Duodenal mucosa (tissue), 2 donors: Measurements from ENCODE around the gene CNNM1.

ENCODE experiments used
- H3K27ac ChIP-seq: one replicate; pipeline ENCODE4 v1.7.0; 2013; ENCODE audit warnings: low read depth, low read length
- H3K27me3 ChIP-seq, 2 donors: one replicate each; pipeline ENCODE4 v1.7.0; 2013; ENCODE audit warnings: low read length in 2 of 2, control low read depth in 1 of 2; ENCODE audit not compliant: insufficient read depth in 2 of 2, control insufficient read depth in 1 of 2
- H3K36me3 ChIP-seq, 2 donors: one replicate each; pipeline ENCODE4 v1.7.0; 2013; ENCODE audit warnings: low read length in 2 of 2, control low read depth in 1 of 2; ENCODE audit not compliant: insufficient read depth in 2 of 2, control insufficient read depth in 1 of 2
- H3K4me1 ChIP-seq, 2 donors: one replicate each; pipeline ENCODE4 v1.7.0; 2013; ENCODE audit warnings: low read length in 2 of 2, control low read depth in 1 of 2; ENCODE audit not compliant: insufficient read depth in 2 of 2, control insufficient read depth in 1 of 2
- H3K4me3 ChIP-seq, 2 donors: one replicate each; pipeline ENCODE4 v1.7.0; 2013; ENCODE audit warnings: low read length in 2 of 2, low read depth in 1 of 2
- H3K9ac ChIP-seq, 2 donors: one replicate each; pipeline ENCODE4 v1.7.0; 2013; ENCODE audit warnings: low read length in 2 of 2, low read depth in 1 of 2
- H3K9me3 ChIP-seq, 2 donors: one replicate each; pipeline ENCODE4 v1.7.0; 2013; ENCODE audit warnings: low read length in 2 of 2, control low read depth in 1 of 2; ENCODE audit not compliant: control insufficient read depth in 1 of 2

Gene CNNM1

DNA sequence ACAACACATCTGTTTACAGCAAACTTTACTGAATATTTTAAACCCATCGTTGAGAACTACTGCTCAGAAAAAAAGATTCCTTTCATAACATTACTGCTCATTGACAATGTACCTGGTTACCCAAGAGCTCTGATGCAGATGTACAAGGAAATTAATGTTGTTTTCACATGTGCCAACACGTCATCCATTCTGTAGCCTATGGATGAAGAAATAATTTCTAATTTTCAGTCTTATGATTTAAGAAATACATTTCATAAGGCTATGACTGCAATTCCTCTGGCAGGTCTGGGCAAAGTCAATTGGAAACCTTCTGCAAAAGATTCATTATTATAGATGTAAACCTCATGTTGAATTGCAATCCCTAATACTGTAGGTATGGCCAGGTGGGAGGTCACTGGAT lies 16.7 kb upstream of the CNNM1 start:
- H3K9ac ChIP-seq: no peak overlapping the region
- no peak overlapping the region for H3K4me3 ChIP-seq
- H3K4me1 ChIP-seq: no peaks in the 10 kb centered on the region
- peaks cover 0 to 10% of the 10 kb centered on the region in 2 donors for H3K9me3 ChIP-seq
- H3K27ac ChIP-seq: no peak overlapping the region
- H3K36me3 ChIP-seq: no peaks in the 10 kb centered on the region
- no peaks in the 10 kb centered on the region for H3K27me3 ChIP-seq

DNA sequence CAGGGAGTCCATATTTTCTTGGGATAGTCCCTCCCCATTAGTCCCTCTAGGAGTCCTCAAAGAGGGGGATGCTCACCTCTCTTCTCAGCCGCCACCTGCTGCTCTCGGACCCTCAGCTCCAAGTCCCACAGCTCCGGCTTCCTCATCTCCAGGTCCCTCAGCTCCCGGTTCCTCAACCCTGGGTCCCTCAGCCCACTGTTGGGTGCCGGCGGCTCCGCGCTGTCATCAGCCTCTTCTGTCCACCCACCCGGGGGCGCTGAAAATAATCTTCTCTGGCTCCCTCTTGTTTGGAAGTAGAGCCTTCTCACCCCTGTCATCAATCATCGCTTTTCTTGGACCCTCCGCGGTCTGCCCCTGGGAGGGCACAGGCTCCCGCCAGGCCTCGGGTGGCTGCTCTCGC lies 13.3 kb upstream of the CNNM1 start:
- Histone ChIP-seq H3K9ac (no peak overlapping the region), H3K4me3 (no peak overlapping the region), H3K4me1 (no peaks in the 10 kb centered on the region)

DNA sequence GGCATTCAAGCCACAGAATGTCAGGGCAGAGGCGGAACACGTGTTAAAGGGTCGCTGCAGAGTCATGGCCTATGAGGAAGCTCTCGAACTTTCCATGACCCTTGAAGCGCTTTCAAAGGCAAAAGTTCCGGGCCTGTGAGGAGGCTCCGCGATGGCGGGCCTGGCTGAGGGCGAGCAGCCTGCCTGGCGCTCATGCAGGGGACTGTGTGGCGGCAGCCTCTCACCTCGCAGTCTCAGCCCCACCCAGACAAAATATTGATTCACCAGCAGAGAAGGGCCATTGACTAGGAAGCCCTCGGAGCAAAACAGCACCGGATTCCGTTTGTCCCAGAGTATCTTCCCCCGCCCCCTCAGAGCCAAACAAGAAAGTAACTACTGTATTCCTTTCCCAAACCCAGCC lies 12.8 kb upstream of the CNNM1 start:
- Histone ChIP-seq H3K4me1 (no peaks in the 10 kb centered on the region), H3K27me3 (no peaks in the 10 kb centered on the region), H3K9me3 (no peaks in the 10 kb centered on the region), H3K4me3 (no peak overlapping the region), H3K9ac (no peak overlapping the region), H3K27ac (no peak overlapping the region), H3K36me3 (no peaks in the 10 kb centered on the region)

More for the DNA sequence above, 13.3 kb upstream of the CNNM1 start:
- no peaks in the 10 kb centered on the region for H3K27me3 ChIP-seq
- no peak overlapping the region for H3K27ac ChIP-seq
- H3K9me3 ChIP-seq: no peaks in the 10 kb centered on the region
- H3K36me3 ChIP-seq: no peaks in the 10 kb centered on the region

DNA sequence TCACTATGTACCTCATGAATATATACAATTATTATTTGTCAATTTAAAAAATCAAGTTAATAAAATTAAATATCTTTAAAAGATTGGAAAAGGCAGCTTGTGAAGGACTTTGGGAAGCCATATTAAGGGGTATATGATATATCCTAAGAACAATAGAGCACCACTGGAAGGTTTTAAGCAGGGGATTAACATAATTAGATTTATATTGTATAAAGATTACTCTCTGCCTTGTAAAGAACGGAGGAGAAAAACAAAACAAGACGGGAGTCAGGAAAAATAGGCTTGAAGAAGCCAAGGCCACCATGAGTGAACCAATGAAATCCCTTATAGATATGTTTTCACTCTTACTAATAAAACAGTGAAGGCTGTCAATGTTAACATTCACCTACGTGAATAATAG lies 11.1 kb upstream of the CNNM1 start:
- peaks cover 0 to 3% of the 10 kb centered on the region in 2 donors for H3K27me3 ChIP-seq
- H3K36me3 ChIP-seq: no peaks in the 10 kb centered on the region
- H3K9ac ChIP-seq: no peak overlapping the region
- no peak overlapping the region for H3K4me3 ChIP-seq
- H3K27ac ChIP-seq: no peak overlapping the region
- H3K4me1 ChIP-seq: no peaks in the 10 kb centered on the region
- H3K9me3 ChIP-seq: no peaks in the 10 kb centered on the region

DNA sequence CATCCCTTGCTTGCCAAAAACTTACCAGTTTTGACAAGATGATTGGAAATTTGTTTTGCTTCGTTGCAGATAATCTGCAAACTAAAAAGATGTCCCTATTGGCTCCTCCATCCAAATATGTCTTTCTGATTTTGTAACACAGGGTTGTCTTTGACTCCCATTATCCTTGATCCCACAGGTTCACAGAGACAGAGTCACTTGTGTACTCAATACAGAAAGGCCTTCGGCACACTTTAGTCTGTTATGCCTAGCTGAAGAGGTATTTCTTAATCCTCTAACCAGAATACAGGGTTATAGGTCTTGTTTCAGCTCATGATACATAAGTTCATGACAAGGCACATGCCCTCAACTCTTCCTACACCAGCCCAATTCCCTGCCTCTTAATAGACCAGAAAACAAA lies 10.7 kb upstream of the CNNM1 start:
- H3K9ac ChIP-seq: no peak overlapping the region
- H3K9me3 ChIP-seq: no peaks in the 10 kb centered on the region
- H3K36me3 ChIP-seq: no peaks in the 10 kb centered on the region
- no peak overlapping the region for H3K27ac ChIP-seq
- no peaks in the 10 kb centered on the region for H3K4me1 ChIP-seq
- peaks cover 0 to 3% of the 10 kb centered on the region in 2 donors for H3K27me3 ChIP-seq
- H3K4me3 ChIP-seq: no peak overlapping the region

DNA sequence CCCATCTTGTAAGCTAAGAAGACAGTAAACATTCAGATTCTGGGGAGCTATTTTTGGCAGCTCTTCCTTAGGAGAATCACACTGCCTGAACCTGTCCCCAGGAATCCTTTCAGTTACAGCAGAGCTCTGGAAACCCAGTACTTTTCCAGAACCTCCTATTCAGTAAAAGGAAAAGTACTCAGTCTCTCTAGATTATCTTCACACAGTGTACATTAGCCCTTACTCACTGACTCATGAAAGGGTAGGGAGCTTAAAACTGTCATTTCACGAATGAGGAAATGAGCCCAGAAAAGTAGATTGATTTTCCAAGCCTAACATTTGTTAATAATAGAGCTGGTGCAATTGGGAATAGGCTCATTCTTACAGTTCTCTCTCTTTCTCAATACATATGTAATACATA lies 3.9 kb upstream of the CNNM1 start:
- Histone ChIP-seq H3K4me1 (peaks cover 0 to 9% of the 10 kb centered on the region in 2 donors), H3K27me3 (peaks cover 6 to 15% of the 10 kb centered on the region in 2 donors), H3K4me3 (no peak overlapping the region), H3K27ac (no peak overlapping the region), H3K36me3 (no peaks in the 10 kb centered on the region), H3K9me3 (no peaks in the 10 kb centered on the region), H3K9ac (no peak overlapping the region)

DNA sequence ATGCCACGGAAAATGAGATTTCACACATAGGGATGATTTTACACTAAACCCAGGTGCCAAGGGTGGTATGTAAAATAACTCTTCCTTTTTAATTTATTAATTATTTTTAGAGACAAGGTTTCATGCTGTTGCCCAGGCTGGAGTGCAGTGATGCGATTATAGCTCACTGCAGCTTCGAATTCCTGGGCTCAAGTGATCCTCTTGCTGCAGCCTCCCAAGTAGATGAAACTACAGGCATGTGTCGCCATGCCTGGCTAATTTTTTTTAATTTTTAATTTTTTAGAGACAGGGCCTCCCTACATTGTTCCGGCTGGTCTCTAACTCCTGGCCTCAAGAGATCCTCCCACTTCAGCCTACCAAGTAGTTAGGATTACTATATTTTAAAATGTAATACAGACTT lies 2.3 kb upstream of the CNNM1 start:
- Histone ChIP-seq H3K9me3 (no peaks in the 10 kb centered on the region), H3K4me3 (no peak overlapping the region), H3K27ac (no peak overlapping the region), H3K36me3 (no peaks in the 10 kb centered on the region), H3K4me1 (peaks cover 0 to 15% of the 10 kb centered on the region in 2 donors), H3K27me3 (peaks cover 14 to 21% of the 10 kb centered on the region in 2 donors), H3K9ac (no peak overlapping the region)

DNA sequence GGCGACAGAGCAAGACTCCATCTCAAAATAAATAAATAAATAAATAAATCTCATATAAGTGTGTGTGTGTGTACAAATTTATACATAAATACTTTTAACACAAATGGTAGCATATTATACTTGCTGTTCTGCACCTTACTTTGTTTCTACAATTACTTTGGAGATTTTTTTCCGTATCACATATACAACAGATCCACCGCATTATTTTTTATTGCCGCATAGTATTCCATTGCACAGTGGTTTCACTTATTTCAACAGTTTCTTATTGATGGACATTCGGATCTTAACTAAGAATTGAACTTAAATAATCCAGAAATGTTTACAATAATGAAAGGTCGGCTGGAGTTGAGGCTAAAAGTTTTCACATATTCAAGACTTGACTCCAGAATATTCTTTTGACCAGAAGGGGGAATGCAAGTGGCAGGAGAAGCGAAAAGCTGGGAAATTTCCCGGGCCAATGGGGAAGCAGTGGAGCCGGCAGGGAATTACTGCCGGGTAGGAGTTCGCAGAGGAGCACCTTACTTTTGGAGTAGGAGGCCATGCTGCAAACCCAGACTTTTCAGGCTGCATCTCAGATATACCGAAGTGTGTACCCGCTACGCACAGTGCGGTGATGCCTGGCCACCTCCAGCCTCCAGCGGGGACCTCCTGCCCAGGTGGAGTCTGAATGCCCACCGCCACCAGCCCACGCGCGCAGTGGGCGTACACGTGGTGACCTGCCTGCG lies 415 bp upstream of the CNNM1 start:
- H3K4me1 ChIP-seq: peaks cover 0 to 15% of the 10 kb centered on the region in 2 donors
- H3K36me3 ChIP-seq: no peaks in the 10 kb centered on the region
- no peak overlapping the region for H3K27ac ChIP-seq
- H3K4me3 ChIP-seq: peak overlapping the region; percentile 61 to 72
- H3K9ac ChIP-seq: no peak overlapping the region
- H3K27me3 ChIP-seq: peaks cover 14 to 20% of the 10 kb centered on the region in 2 donors
- H3K9me3 ChIP-seq: no peaks in the 10 kb centered on the region

DNA sequence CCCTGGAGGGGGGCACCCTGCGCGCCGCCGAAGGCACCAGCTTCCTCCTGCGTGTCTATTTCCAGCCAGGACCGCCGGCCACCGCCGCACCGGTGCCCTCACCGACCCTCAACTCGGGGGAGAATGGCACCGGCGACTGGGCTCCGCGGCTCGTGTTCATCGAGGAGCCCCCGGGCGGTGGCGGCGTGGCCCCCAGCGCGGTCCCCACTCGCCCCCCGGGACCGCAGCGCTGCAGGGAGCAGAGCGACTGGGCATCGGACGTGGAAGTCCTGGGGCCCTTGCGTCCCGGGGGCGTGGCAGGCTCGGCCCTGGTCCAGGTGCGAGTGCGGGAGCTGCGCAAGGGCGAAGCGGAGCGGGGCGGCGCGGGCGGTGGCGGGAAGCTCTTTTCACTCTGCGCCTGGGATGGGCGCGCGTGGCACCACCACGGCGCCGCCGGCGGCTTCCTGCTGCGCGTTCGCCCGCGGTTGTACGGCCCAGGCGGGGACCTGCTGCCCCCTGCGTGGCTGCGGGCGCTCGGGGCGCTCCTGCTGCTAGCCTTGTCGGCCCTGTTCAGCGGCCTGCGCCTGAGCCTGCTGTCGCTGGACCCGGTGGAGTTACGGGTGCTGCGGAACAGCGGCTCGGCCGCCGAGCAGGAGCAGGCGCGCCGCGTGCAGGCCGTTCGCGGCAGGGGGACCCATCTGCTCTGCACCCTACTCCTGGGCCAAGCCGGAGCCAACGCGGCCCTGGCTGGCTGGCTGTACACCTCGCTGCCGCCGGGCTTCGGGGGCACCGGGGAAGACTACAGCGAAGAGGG lies 594 bp downstream of the CNNM1 start:
- H3K4me3 ChIP-seq: peak overlapping the region; percentile 61 to 72
- no peak overlapping the region for H3K27ac ChIP-seq
- H3K27me3 ChIP-seq: peaks cover 14 to 20% of the 10 kb centered on the region in 2 donors
- no peak overlapping the region for H3K9ac ChIP-seq
- H3K4me1 ChIP-seq: peaks cover 0 to 16% of the 10 kb centered on the region in 2 donors
- no peaks in the 10 kb centered on the region for H3K9me3 ChIP-seq
- no peaks in the 10 kb centered on the region for H3K36me3 ChIP-seq

DNA sequence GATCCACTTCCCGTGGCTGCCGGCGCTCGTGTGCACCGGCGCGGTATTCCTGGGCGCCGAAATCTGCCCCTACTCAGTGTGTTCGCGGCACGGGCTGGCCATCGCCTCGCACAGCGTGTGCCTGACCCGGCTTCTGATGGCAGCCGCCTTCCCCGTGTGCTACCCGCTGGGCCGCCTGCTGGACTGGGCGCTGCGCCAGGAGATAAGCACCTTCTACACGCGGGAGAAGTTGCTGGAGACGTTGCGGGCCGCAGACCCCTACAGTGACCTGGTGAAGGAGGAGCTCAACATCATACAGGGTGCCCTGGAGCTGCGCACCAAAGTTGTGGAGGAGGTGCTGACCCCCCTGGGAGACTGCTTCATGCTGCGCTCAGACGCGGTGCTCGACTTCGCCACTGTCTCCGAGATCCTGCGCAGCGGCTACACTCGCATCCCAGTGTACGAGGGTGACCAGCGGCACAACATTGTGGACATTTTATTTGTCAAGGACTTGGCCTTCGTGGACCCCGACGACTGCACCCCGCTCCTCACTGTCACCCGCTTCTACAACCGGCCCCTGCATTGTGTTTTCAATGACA lies 1.3 kb downstream of the CNNM1 start:
- Histone ChIP-seq H3K9ac (no peak overlapping the region), H3K36me3 (no peaks in the 10 kb centered on the region), H3K4me1 (peaks cover 0 to 18% of the 10 kb centered on the region in 2 donors), H3K4me3 (peak overlapping the region; percentile 61 to 72), H3K27me3 (peaks cover 14 to 20% of the 10 kb centered on the region in 2 donors), H3K9me3 (no peaks in the 10 kb centered on the region), H3K27ac (no peak overlapping the region)
